ENCODE results near the gene ZNF57. TPM values are rescaled to one million over a fixed set of nuclear protein-coding genes. Genes with fewer than 3 reads are reported as not detected.

The ZNF57 gene
- 2.8 to 4.0 TPM (median 3.0 TPM) in 5 replicates for total RNA-seq (2022; extraction: Qiagen RNA extraction)

GRCh38 chr19:2900296-2901252 is at the start of gene ZNF57:
Gene ZNF57 (plus strand): TSS chr19:2900928. CDS start chr19:2901046, 118 bp downstream.

GRCh38 chr19:2867025-2867991 is 33.4 kb upstream of the ZNF57 start, which contains the start of gene ZNF556:
Gene ZNF556 (plus strand): TSS chr19:2867335. CDS start chr19:2867422, 87 bp downstream.

GRCh38 chr19:2944775-2945574 is 44.2 kb downstream of the ZNF57 start, which contains the start of gene ZNF77:
Gene ZNF77 (minus strand): TSS chr19:2944971. CDS start chr19:2944840, 131 bp downstream.

Other genes starting within 250 kb of the ZNF57 start
- gene GNG7, start 198.2 kb upstream of the ZNF57 start, total RNA-seq (2022; extraction: Qiagen RNA extraction) = 0.02 to 0.13 TPM (median 0.05 TPM) in 5 replicates
- gene DIRAS1, start 179.6 kb upstream of the ZNF57 start, total RNA-seq (2022; extraction: Qiagen RNA extraction) = 3.1 to 4.9 TPM (median 4.2 TPM) in 5 replicates
- 26.6 to 30.9 TPM (median 29.0 TPM) in 5 replicates for gene SLC39A3, start 160.9 kb upstream of the ZNF57 start, total RNA-seq (2022; extraction: Qiagen RNA extraction)
- 55.7 to 80.0 TPM (median 69.8 TPM) in 5 replicates for gene SGTA, start 117.7 kb upstream of the ZNF57 start, total RNA-seq (2022; extraction: Qiagen RNA extraction)
- gene THOP1, start 115.4 kb upstream of the ZNF57 start, total RNA-seq (2022; extraction: Qiagen RNA extraction) = 75.7 to 107 TPM (median 98.4 TPM) in 5 replicates
- 0.79 to 1.3 TPM (median 1.0 TPM) in 5 replicates for gene ZNF554, start 81.1 kb upstream of the ZNF57 start, total RNA-seq (2022; extraction: Qiagen RNA extraction)
- gene ZNF555, start 59.5 kb upstream of the ZNF57 start, total RNA-seq (2022; extraction: Qiagen RNA extraction) = 1.5 to 3.4 TPM (median 2.3 TPM) in 5 replicates
- 0.12 TPM in 1 of 5 replicates, not detected in the others for gene ZNF556, start 33.6 kb upstream of the ZNF57 start, total RNA-seq (2022; extraction: Qiagen RNA extraction)
- gene ZNF77, start 44.0 kb downstream of the ZNF57 start, total RNA-seq (2022; extraction: Qiagen RNA extraction) = 1.3 to 2.3 TPM (median 1.8 TPM) in 5 replicates
- gene TLE6, start 76.6 kb downstream of the ZNF57 start, total RNA-seq (2022; extraction: Qiagen RNA extraction) = 4.1 to 6.6 TPM (median 5.0 TPM) in 5 replicates
- 2.0 to 2.9 TPM (median 2.1 TPM) in 5 replicates for gene TLE2, start 128.4 kb downstream of the ZNF57 start, total RNA-seq (2022; extraction: Qiagen RNA extraction)
- 194 to 264 TPM (median 258 TPM) in 5 replicates for gene TLE5, start 161.6 kb downstream of the ZNF57 start, total RNA-seq (2022; extraction: Qiagen RNA extraction)
- 27.2 to 33.6 TPM (median 31.9 TPM) in 5 replicates for gene GNA11, start 193.4 kb downstream of the ZNF57 start, total RNA-seq (2022; extraction: Qiagen RNA extraction)
- 0.08 TPM in 2 of 5 replicates, not detected in the others for gene GNA15, start 235.1 kb downstream of the ZNF57 start, total RNA-seq (2022; extraction: Qiagen RNA extraction)

All from A549 treated with Mapracorat at 1 μM for 4 hours (cell line).